SK-N-SH (cell line): ENCODE data around the gene RNF144B. TPM values are rescaled to one million over a fixed set of nuclear protein-coding genes. Genes with fewer than 3 reads are reported as not detected.

Experiments
- CTCF ChIA-PET: fragments of 300-600, 350-600 bp; formaldehyde crosslinking; extraction: SDS; loops from one replicate; lab custom pipeline; 2021; lab: Yijun Ruan, JAX
- POLR2A ChIA-PET: fragments of 350-600 bp; sonication (Branson Sonifier 250); formaldehyde crosslinking; extraction: SDS; loops from one replicate; lab custom pipeline; 2020; ENCODE audit warnings: antibody characterized with exemption, inconsistent platforms; lab: Yijun Ruan, JAX
- DNase-seq: peaks from one replicate; pipeline ENCODE4 v3.0.0; 2012
- H2AFZ ChIP-seq: fragments of 200-600 bp; sonication (generic); 2 replicates; pipeline ENCODE4 v1.8.1; 2016; ENCODE audit warnings: antibody characterized with exemption, mild to moderate bottlenecking, low read depth
- H3F3A ChIP-seq: fragments of 200-600 bp; sonication (generic); replicated peaks from 2 replicates; pipeline ENCODE3; 2016; ENCODE audit warnings: antibody characterized with exemption, mild to moderate bottlenecking; ENCODE audit not compliant: insufficient read depth
- H3K27ac ChIP-seq, 2 experiments: fragments of 200-500 bp in 1 of 2; fragments of 200-600 bp in 1 of 2; sonication (Bioruptor generic) in 1 of 2; sonication (generic), shearing (Covaris generic) in 1 of 2; 2 replicates each; pipeline versions ENCODE4 v1.5.1 to v1.6.1; 2014 to 2016; ENCODE audit warnings: low read depth in 2 of 2, inconsistent platforms in 1 of 2, low read length in 1 of 2, mild to moderate bottlenecking in 1 of 2, mixed read lengths in 1 of 2
- H3K27me3 ChIP-seq: fragments of 200-600 bp; sonication (generic), shearing (Covaris generic); 2 replicates; pipeline ENCODE4 v1.6.1; 2016; ENCODE audit warnings: mixed run types; ENCODE audit not compliant: insufficient read depth
- H3K36me3 ChIP-seq, 2 experiments: fragments of 200-500 bp in 1 of 2; fragments of 200-600 bp in 1 of 2; sonication (Bioruptor generic) in 1 of 2; sonication (generic) in 1 of 2; replicated peaks in 1 of 2; 2 replicates each; pipeline versions ENCODE3 to v1.5.1; 2014 to 2016; ENCODE audit warnings: low read length in 1 of 2, mild to moderate bottlenecking in 1 of 2; ENCODE audit not compliant: insufficient read depth in 2 of 2, control insufficient read depth in 1 of 2
- H3K4me1 ChIP-seq, 2 experiments: fragments of 200-500 bp in 1 of 2; fragments of 200-600 bp in 1 of 2; sonication (Bioruptor generic) in 1 of 2; sonication (generic), shearing (Covaris generic) in 1 of 2; 2 replicates each; pipeline versions ENCODE4 v1.5.1 to v1.6.1; 2014 to 2016; ENCODE audit warnings: low read depth in 1 of 2, low read length in 1 of 2, mixed run types in 1 of 2; ENCODE audit not compliant: insufficient read depth in 2 of 2, control insufficient read depth in 1 of 2
- H3K4me2 ChIP-seq: fragments of 200-600 bp; sonication (generic), shearing (Covaris generic); 2 replicates; pipeline ENCODE4 v1.6.1; 2017; ENCODE audit warnings: mixed run types
- H3K4me3 ChIP-seq, 2 experiments: fragments of 200-500 bp in 1 of 2; fragments of 200-600 bp in 1 of 2; sonication (Bioruptor generic) in 1 of 2; sonication (generic), shearing (Covaris generic) in 1 of 2; 2 replicates each; pipeline versions ENCODE4 v1.5.1 to v1.8.1; 2014 to 2016; ENCODE audit warnings: low read depth in 2 of 2, inconsistent platforms in 1 of 2, low read length in 1 of 2, mild to moderate bottlenecking in 1 of 2, mixed read lengths in 1 of 2, moderate library complexity in 1 of 2
- H3K79me2 ChIP-seq: fragments of 200-600 bp; sonication (generic); 2 replicates; pipeline ENCODE4 v1.8.1; 2017; ENCODE audit warnings: mild to moderate bottlenecking; ENCODE audit not compliant: insufficient read depth
- H3K9ac ChIP-seq: fragments of 200-600 bp; sonication (generic); 2 replicates; pipeline ENCODE4 v1.6.1; 2017; ENCODE audit warnings: mixed run types
- H3K9me2 ChIP-seq: fragments of 200-600 bp; sonication (generic); 2 replicates; pipeline ENCODE4 v1.6.1; 2017; ENCODE audit warnings: mixed run types
- H3K9me3 ChIP-seq: fragments of 200-600 bp; sonication (generic); 2 replicates; pipeline ENCODE4 v1.6.1; 2017; ENCODE audit warnings: mixed run types, mild to moderate bottlenecking, moderate library complexity
- H4K20me1 ChIP-seq: fragments of 200-600 bp; sonication (generic); 2 replicates; pipeline ENCODE4 v1.6.1; 2017; ENCODE audit warnings: mild to moderate bottlenecking, mixed run types; ENCODE audit not compliant: insufficient read depth
- ELF1 ChIP-seq: IDR thresholded peaks from 2 replicates; pipeline ENCODE4 v1.4.0; 2012
- EP300 ChIP-seq, 2 experiments: IDR thresholded peaks; 2 replicates each; pipeline versions ENCODE4 v1.4.0 to v1.6.1; 2012; ENCODE audit warnings: borderline replicate concordance in 1 of 2, low read depth in 1 of 2, low read length in 1 of 2
- FOSL2 ChIP-seq: IDR thresholded peaks from 2 replicates; pipeline ENCODE4 v1.4.0; 2012; ENCODE audit warnings: low read depth, mild to moderate bottlenecking, moderate library complexity, borderline replicate concordance
- FOXJ3 ChIP-seq: sonication (generic); formaldehyde crosslinking; IDR thresholded peaks from 2 replicates; pipeline ENCODE4 v1.5.1; 2020; ENCODE audit warnings: mild to moderate bottlenecking, missing genetic modification reagents
- GABPA ChIP-seq: IDR thresholded peaks from 2 replicates; pipeline ENCODE4 v1.4.0; 2012; ENCODE audit warnings: low read depth, mild to moderate bottlenecking
- MAX ChIP-seq: IDR thresholded peaks from 2 replicates; pipeline ENCODE4 v1.4.0; 2012; ENCODE audit warnings: low read depth
- NFIC ChIP-seq: IDR thresholded peaks from 2 replicates; pipeline ENCODE4 v1.4.0; 2012; ENCODE audit warnings: borderline replicate concordance
- NRF1 ChIP-seq: IDR thresholded peaks from 2 replicates; pipeline ENCODE4 v1.6.1; 2012; ENCODE audit warnings: low read depth, mild to moderate bottlenecking, low read length
- REST ChIP-seq: IDR thresholded peaks from 2 replicates; pipeline ENCODE4 v1.6.1; 2012; ENCODE audit warnings: mild to moderate bottlenecking, low read depth, low read length, moderate library complexity
- RFX5 ChIP-seq: IDR thresholded peaks from 2 replicates; pipeline ENCODE4 v1.6.1; 2012; ENCODE audit warnings: mild to moderate bottlenecking, improper control_type of control experiment, low read length
- RXRA ChIP-seq: IDR thresholded peaks from 2 replicates; pipeline ENCODE4 v1.4.0; 2012; ENCODE audit warnings: low read depth, mild to moderate bottlenecking, borderline replicate concordance
- SIN3A ChIP-seq: IDR thresholded peaks from 2 replicates; pipeline ENCODE4 v1.6.1; 2012; ENCODE audit warnings: low read depth, mild to moderate bottlenecking, low read length, moderate library complexity, borderline replicate concordance
- TEAD4 ChIP-seq: IDR thresholded peaks from 2 replicates; pipeline ENCODE4 v1.4.0; 2012; ENCODE audit warnings: mild to moderate bottlenecking, borderline replicate concordance; ENCODE audit not compliant: insufficient read depth
- YY1 ChIP-seq: IDR thresholded peaks from 2 replicates; pipeline ENCODE4 v1.4.0; 2012; ENCODE audit warnings: low read depth, mild to moderate bottlenecking
- WGBS: methylation state at CpG from one replicate; pipeline ENCODE4 v1.1.6; 2017; ENCODE audit warnings: low lambda C conversion rate; 5-methylcytosine and 5-hydroxymethylcytosine counted together
- polyA plus RNA-seq, 3 experiments: library from polyadenylated mRNA; depleted of rRNA; stranded (reverse); fragments of >200 nt; gene quantifications; 2 replicates each; pipeline ENCODE4 v1.2.3, GENCODE V29; 2012
- TF ChIP-seq, protein P1 (sequence below): IDR thresholded peaks from 2 replicates; pipeline ENCODE4 v1.4.0; 2012; ENCODE audit warnings: low read depth, borderline replicate concordance

Gene RNF144B
- polyA plus RNA-seq, 1 of the 3 experiments (the other 2 are of a cell fraction) = 1.2 TPM

DNA sequence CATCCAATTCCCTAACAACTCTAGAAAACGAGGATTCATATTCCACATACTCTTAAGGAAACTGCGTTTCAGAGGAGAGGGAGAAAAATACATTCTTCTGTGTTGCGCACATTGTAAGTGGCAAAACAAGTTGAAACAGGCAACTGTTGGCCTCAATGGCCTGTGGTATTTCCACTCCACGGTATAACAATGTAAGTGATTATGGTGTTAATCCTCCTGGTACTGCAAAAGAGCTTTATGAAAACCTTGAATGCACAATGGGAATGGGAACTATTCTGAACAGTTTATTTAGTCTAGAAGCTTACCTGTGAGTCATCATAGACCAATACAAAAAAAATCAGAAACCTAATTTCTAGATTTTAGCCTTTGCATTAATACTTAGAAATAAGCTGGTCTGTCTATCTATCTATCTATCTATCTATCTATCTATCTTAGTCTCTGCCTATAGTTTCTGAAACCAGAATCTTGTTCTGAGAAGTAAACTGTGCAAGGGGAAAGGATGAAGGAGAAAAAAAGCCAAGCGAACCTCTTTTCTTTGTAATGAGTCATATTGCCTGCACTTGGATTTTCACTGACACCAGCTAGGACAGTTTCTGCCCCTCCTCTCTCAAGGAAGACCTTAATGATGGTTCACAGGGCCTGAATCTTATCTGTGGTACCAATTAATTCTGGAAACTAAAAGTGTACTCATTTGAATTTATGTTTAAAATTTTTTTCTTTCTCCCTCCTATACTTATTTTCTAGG lies 101.5 kb downstream of the RNF144B start:
- no peak overlapping the region for H3K9ac ChIP-seq
- H3K36me3 ChIP-seq = no peaks in the 10 kb centered on the region
- H3K27me3 ChIP-seq = no peaks in the 10 kb centered on the region
- TF ChIP-seq RFX5 = no peak
- no peak for TF ChIP-seq FOXJ3 (CRISPR knock-in tag)
- TF ChIP-seq SIN3A = no peak
- no peak for TF ChIP-seq ELF1
- TF ChIP-seq, protein P1, sequence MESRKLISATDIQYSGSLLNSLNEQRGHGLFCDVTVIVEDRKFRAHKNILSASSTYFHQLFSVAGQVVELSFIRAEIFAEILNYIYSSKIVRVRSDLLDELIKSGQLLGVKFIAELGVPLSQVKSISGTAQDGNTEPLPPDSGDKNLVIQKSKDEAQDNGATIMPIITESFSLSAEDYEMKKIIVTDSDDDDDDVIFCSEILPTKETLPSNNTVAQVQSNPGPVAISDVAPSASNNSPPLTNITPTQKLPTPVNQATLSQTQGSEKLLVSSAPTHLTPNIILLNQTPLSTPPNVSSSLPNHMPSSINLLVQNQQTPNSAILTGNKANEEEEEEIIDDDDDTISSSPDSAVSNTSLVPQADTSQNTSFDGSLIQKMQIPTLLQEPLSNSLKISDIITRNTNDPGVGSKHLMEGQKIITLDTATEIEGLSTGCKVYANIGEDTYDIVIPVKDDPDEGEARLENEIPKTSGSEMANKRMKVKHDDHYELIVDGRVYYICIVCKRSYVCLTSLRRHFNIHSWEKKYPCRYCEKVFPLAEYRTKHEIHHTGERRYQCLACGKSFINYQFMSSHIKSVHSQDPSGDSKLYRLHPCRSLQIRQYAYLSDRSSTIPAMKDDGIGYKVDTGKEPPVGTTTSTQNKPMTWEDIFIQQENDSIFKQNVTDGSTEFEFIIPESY = no peak
- TF ChIP-seq TEAD4 = no peak
- TF ChIP-seq NFIC = no peak
- TF ChIP-seq FOSL2 = peak; percentile 2; the same call in 1 of the 2 replicates
- no peak for TF ChIP-seq REST
- TF ChIP-seq, all 33 proteins: peak for 1
- ChIA-PET POLR2A (no interaction called here), CTCF (interaction anchor here (0.7 to 1.3 kb wide), 3 partner anchors 15 to 178 kb away, joined by 3 to 5 read pairs (median 3); no protein-coding TSS in a partner anchor)
- no peaks in the 10 kb centered on the region for H3K4me1 ChIP-seq
- H3K9me3 ChIP-seq = no peaks in the 10 kb centered on the region
- no peak overlapping the region for H3K27ac ChIP-seq
- H3K4me3 ChIP-seq = no peak overlapping the region
- H3F3A ChIP-seq = peaks cover 6% of the 10 kb centered on the region
- no peaks in the 10 kb centered on the region for H3K9me2 ChIP-seq
- 0 out of 2 replicates have a peak overlapping the region, but pooled peaks have one; percentile 63 for H2AFZ ChIP-seq
- H3K79me2 ChIP-seq = no peaks in the 10 kb centered on the region
- 55% methylated on average over 5 of the region's 5 CpGs for WGBS
- no peaks in the 10 kb centered on the region for H4K20me1 ChIP-seq
- no peak for DNase-seq
- H3K4me2 ChIP-seq = no peak overlapping the region

- peaks cover 6% of the 10 kb centered on the region for H3F3A ChIP-seq
- no peaks in the 10 kb centered on the region for H3K9me3 ChIP-seq
- H3K36me3 ChIP-seq = no peaks in the 10 kb centered on the region
- no peaks in the 10 kb centered on the region for H3K79me2 ChIP-seq
- 89% methylated on average over 4 of the region's 4 CpGs for WGBS
- no peak overlapping the region for H3K27ac ChIP-seq
- POLR2A ChIA-PET = no interaction called here
- TF ChIP-seq SIN3A (no peak), MAX (no peak), EP300 (IDR thresholded peaks at IDR 0.05; ENCODE audit: borderline replicate concordance in 1 of 2, low read depth in 1 of 2, low read length in 1 of 2) (no peak), YY1 (no peak), FOXJ3 (CRISPR knock-in tag) (no peak), RXRA (no peak), GABPA (no peak), NRF1 (no peak)
- TF ChIP-seq, all 33 proteins: peak for 0
- H3K4me3 ChIP-seq = no peak overlapping the region
- H3K4me1 ChIP-seq = no peaks in the 10 kb centered on the region
- no peaks in the 10 kb centered on the region for H4K20me1 ChIP-seq
- no peak for DNase-seq
- H3K9ac ChIP-seq = no peak overlapping the region
- H3K27me3 ChIP-seq = no peaks in the 10 kb centered on the region
- H3K9me2 ChIP-seq = no peaks in the 10 kb centered on the region
- CTCF ChIA-PET = interaction anchor here (0.9 to 1.3 kb wide), 2 partner anchors 14 to 178 kb away, joined by 3 to 5 read pairs; no protein-coding TSS in a partner anchor
- no peak overlapping the region for H2AFZ ChIP-seq
- no peak overlapping the region for H3K4me2 ChIP-seq
Observed at GRCh38 chr6:18489335-18489734, 102.2 kb downstream of the RNF144B start.
